Measurements from ENCODE around the gene PCBP3. TPM values are rescaled to one million over a fixed set of nuclear protein-coding genes. Genes with fewer than 3 reads are reported as not detected.

Gene PCBP3
- total RNA-seq, 1 donor from 2014 or later = 4.6 TPM

DNA sequence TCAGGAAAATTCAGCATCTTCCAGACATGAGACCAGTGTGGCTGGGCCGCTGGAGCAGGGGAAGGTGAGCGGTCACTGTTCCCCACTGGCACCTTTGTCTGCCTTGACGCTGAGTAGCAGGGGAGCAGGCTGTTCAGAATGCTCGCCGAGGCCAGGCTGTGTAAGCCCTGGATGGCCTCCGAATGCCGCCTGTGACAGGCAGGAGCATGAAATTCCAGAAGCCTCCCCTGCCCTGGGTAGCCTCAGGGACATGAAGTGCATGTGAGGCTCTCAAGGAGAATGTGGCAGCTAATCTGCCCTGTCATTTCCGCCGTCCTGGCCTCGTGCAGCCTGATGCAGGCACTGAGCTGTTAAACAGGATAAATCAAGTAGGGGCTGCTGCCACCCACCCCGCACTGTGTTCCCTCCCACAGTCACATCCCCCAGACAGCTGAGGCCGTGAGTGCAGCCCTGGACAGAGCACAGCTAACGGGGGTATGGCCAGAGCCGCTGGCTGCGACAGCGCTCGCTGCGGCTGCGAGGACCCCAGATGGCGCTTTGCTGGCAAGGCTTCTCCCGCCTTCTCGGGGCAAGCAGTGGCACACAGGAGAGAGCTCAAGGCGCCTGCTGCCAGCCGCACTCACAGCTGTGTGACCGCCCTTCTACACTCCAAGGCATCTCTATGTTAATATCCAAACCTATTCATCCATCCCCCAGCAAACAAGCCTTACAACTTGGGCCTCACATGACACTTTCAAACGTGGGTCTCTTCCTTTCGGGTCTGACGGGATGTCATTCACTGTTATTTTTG is 233.1 kb downstream of the PCBP3 start:
- H2AFZ ChIP-seq (replicated peaks) = no peak overlapping the region
- Mint-ChIP-seq H3K27ac (peak overlapping the region; percentile 79), H3K27me3 (ENCODE audit: insufficient read depth, low read depth) (peaks cover 4% of the 10 kb centered on the region), H3K36me3 (no peaks in the 10 kb centered on the region), H3K4me1 (peaks cover 47% of the 10 kb centered on the region), H3K4me3 (peak overlapping the region; percentile 16), H3K9me3 (no peaks in the 10 kb centered on the region)
- no peaks in the 10 kb centered on the region for H3F3A ChIP-seq (ENCODE audit: low read depth)
- H3K4me3 ChIP-seq = no peak overlapping the region
- H4K20me1 ChIP-seq (ENCODE audit: low read depth) = no peaks in the 10 kb centered on the region
- no peak overlapping the region for H3K9ac ChIP-seq
- H3K4me1 ChIP-seq = peaks cover 13% of the 10 kb centered on the region
- H3K27ac ChIP-seq = no peak overlapping the region
- H3K4me2 ChIP-seq = no peak overlapping the region
- no peaks in the 10 kb centered on the region for H3K27me3 ChIP-seq
- DNase-seq (ENCODE audit: low spot score) = peak; percentile 41
- H3K36me3 ChIP-seq = no peaks in the 10 kb centered on the region
- H3K79me2 ChIP-seq (ENCODE audit: low read depth) = no peaks in the 10 kb centered on the region
- H3K9me3 ChIP-seq (ENCODE audit: low read depth) = no peaks in the 10 kb centered on the region
- TF ChIP-seq EZH2phosphoT487 (IDR thresholded peaks at IDR 0.05) (no peak), EZH2 (IDR thresholded peaks at IDR 0.05) (no peak)
- TF ChIP-seq, protein P1, sequence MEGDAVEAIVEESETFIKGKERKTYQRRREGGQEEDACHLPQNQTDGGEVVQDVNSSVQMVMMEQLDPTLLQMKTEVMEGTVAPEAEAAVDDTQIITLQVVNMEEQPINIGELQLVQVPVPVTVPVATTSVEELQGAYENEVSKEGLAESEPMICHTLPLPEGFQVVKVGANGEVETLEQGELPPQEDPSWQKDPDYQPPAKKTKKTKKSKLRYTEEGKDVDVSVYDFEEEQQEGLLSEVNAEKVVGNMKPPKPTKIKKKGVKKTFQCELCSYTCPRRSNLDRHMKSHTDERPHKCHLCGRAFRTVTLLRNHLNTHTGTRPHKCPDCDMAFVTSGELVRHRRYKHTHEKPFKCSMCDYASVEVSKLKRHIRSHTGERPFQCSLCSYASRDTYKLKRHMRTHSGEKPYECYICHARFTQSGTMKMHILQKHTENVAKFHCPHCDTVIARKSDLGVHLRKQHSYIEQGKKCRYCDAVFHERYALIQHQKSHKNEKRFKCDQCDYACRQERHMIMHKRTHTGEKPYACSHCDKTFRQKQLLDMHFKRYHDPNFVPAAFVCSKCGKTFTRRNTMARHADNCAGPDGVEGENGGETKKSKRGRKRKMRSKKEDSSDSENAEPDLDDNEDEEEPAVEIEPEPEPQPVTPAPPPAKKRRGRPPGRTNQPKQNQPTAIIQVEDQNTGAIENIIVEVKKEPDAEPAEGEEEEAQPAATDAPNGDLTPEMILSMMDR (IDR thresholded peaks at IDR 0.05) = no peak

DNA sequence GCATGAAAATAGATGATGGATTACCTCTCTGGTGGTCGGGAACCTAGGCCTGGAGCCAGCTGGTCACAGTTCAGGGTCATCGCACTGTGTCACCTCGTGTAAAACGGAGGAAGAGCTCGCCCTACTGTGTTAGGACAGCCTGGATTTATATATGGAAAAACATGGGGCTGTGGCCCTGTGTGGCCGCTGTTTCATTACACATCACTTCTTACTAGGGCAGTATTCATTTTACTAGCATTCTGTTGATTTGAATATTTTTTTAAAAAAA is 233.6 kb downstream of the PCBP3 start:
- peak overlapping the region; percentile 79 for H3K27ac Mint-ChIP-seq
- no peak overlapping the region for H2AFZ ChIP-seq (replicated peaks)
- no peak for DNase-seq (ENCODE audit: low spot score)
- H3K4me1 Mint-ChIP-seq = peaks cover 47% of the 10 kb centered on the region
- H3K9me3 Mint-ChIP-seq = no peaks in the 10 kb centered on the region
- H3K36me3 ChIP-seq = no peaks in the 10 kb centered on the region
- H3K79me2 ChIP-seq (ENCODE audit: low read depth) = no peaks in the 10 kb centered on the region
- no peak overlapping the region for H3K4me3 ChIP-seq
- no peak overlapping the region for H3K4me2 ChIP-seq
- H3K9ac ChIP-seq = no peak overlapping the region
- H3K9me3 ChIP-seq (ENCODE audit: low read depth) = no peaks in the 10 kb centered on the region
- no peaks in the 10 kb centered on the region for H4K20me1 ChIP-seq (ENCODE audit: low read depth)
- H3K4me3 Mint-ChIP-seq = peak overlapping the region; percentile 16
- peaks cover 4% of the 10 kb centered on the region for H3K27me3 Mint-ChIP-seq (ENCODE audit: insufficient read depth, low read depth)
- no peaks in the 10 kb centered on the region for H3K27me3 ChIP-seq
- TF ChIP-seq EZH2 (IDR thresholded peaks at IDR 0.05) (no peak), EZH2phosphoT487 (IDR thresholded peaks at IDR 0.05) (no peak)
- H3K27ac ChIP-seq = no peak overlapping the region
- H3K4me1 ChIP-seq = peaks cover 13% of the 10 kb centered on the region
- no peaks in the 10 kb centered on the region for H3F3A ChIP-seq (ENCODE audit: low read depth)
- no peaks in the 10 kb centered on the region for H3K36me3 Mint-ChIP-seq

DNA sequence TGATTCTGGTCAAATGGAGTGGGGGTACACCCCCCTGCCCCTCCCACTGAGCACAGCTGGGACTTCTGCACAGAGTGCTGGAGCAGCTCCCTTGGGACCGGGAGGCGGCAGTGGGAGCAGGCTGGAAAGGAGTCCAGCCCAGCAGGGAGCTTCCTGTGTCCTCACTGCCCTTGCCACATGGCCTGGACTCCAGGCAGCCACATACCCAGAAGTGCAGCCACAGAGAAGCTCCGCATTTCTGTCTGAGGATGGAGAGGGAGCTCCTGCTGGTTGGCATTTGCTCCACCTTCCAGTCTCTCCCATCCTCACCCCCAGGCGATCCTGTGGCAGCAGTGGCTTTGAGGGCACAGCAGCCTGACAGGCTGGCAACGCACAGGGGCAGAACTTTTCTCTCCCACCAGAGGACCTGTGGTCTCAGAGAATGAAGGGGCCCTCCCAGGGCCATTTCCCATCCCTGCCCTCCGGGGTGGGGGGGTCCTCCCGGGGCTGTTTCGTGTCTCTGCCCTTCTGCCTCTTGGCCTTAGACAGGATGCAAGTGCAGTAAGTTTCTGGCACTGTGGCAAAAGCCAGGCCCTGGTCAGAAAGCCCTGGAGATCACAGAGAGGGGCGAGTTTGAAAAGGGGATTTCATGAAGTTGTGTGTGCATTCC is 234.4 kb downstream of the PCBP3 start:
- peaks cover 4% of the 10 kb centered on the region for H3K27me3 Mint-ChIP-seq (ENCODE audit: insufficient read depth, low read depth)
- Histone ChIP-seq H4K20me1 (ENCODE audit: low read depth) (no peaks in the 10 kb centered on the region), H2AFZ (replicated peaks) (no peak overlapping the region), H3K79me2 (ENCODE audit: low read depth) (no peaks in the 10 kb centered on the region), H3K36me3 (no peaks in the 10 kb centered on the region), H3K4me3 (no peak overlapping the region), H3K4me1 (peaks cover 13% of the 10 kb centered on the region), H3K27ac (no peak overlapping the region), H3K9me3 (ENCODE audit: low read depth) (no peaks in the 10 kb centered on the region), H3K4me2 (no peak overlapping the region), H3K27me3 (no peaks in the 10 kb centered on the region), H3F3A (ENCODE audit: low read depth) (no peaks in the 10 kb centered on the region), H3K9ac (no peak overlapping the region)
- H3K4me1 Mint-ChIP-seq = peaks cover 47% of the 10 kb centered on the region
- no peak for TF ChIP-seq EZH2phosphoT487 (IDR thresholded peaks at IDR 0.05)
- TF ChIP-seq EZH2 (IDR thresholded peaks at IDR 0.05) = no peak
- TF ChIP-seq, protein P1 (IDR thresholded peaks at IDR 0.05) = no peak
- no peak overlapping the region for H3K4me3 Mint-ChIP-seq
- no peak for DNase-seq (ENCODE audit: low spot score)
- no peaks in the 10 kb centered on the region for H3K36me3 Mint-ChIP-seq
- no peaks in the 10 kb centered on the region for H3K9me3 Mint-ChIP-seq
- no peak overlapping the region for H3K27ac Mint-ChIP-seq
